Measurements from ENCODE around the gene HDAC4.

DNA sequence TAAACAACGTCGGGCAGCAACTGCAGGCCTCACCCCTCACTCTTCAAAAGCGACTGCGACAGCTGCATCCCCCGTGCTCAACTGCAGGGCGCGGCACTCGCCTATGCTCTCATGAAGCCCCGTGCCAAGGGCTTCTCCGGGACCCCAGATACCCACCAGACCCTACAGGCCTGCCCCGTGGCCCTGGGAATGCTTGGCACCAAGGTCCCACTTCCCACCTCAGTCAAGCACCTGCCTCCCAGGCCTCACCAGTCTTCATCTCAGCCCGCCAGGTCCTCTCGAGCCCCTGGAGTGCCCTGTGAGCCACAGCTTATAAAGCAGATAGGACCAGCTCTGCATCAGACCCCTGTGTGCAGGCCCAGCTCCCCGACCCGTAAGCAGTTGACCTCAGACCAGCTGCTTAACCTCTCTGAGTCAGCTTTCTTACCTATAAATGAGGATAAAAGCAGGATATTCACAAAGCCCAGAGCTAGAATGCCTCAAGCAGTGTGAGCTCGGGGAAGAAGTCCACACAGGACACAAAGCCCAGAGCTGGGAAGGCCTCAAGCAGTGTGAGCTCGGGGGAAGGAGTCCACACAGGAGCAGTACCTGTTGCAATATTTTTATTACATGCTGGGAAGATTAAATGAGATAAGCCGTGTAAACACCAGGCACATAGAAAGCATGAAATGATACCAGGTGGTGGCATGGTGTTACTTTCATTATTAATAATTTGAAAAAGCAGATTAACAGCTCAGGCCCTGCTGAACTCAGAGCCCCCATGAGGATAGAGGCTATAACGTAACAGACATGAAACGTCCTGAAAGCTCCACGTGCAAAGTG is 96.9 kb downstream of the HDAC4 start:
- no peak for TF ChIP-seq CTCF (IDR thresholded peaks at IDR 0.05)
- TF ChIP-seq POLR2A (IDR thresholded peaks at IDR 0.05): no peak
- no peak for TF ChIP-seq EP300 (IDR thresholded peaks at IDR 0.05)
